ENCODE data around the gene KRT78.

GRCh38 chr12:52891044-52891443 lies 42.2 kb upstream of the KRT78 start:
- TF ChIP-seq CTCF (IDR thresholded peaks at IDR 0.05; ENCODE audit: low read depth, low read length): no peak
- no peak for TF ChIP-seq POLR2A (IDR thresholded peaks at IDR 0.05; ENCODE audit: extremely low read depth, insufficient read length)
- TF ChIP-seq MAX (IDR thresholded peaks at IDR 0.05; ENCODE audit: low read depth, low read length): no peak

Measured in NB4 (cell line).